Adrenal gland (tissue), 12 donors: Measurements from ENCODE around the gene DCD. TPM values are rescaled to one million over a fixed set of nuclear protein-coding genes. Genes with fewer than 3 reads are reported as not detected.

Experiments used
- DNase-seq, 7 donors: peaks; one replicate each; pipeline ENCODE4 v3.0.0-alpha.2; 2019 to 2020
- H3K27ac ChIP-seq, 5 donors: fragments of 200-600 bp; sonication (generic) in 4 of 5; 1 replicate in 3 of 5; 2 replicates in 2 of 5; pipeline versions ENCODE4 v1.5.1 to v1.8.0; 2016 to 2020; ENCODE audit warnings: mild to moderate bottlenecking in 1 of 5
- H3K27me3 ChIP-seq: fragments of 200-600 bp; 2 replicates; pipeline ENCODE4 v1.8.0; 2021
- H3K36me3 ChIP-seq, 2 donors: fragments of 200-600 bp; replicated peaks in 1 of 2; 1 replicate in 1 of 2; 2 replicates in 1 of 2; pipeline versions ENCODE4 v1.5.1 to v1.8.0; 2018 to 2022
- H3K4me1 ChIP-seq, 2 donors: fragments of 200-600 bp; replicated peaks in 1 of 2; 1 replicate in 1 of 2; 2 replicates in 1 of 2; pipeline versions ENCODE4 v1.5.1 to v1.8.0; 2018 to 2021
- H3K4me3 ChIP-seq, 4 donors: fragments of 200-600 bp; sonication (generic) in 3 of 4; one replicate each; pipeline ENCODE4 v1.5.1; 2016 to 2018
- H3K9me3 ChIP-seq, 3 donors: fragments of 200-600 bp; sonication (generic) in 1 of 3; replicated peaks in 1 of 3; 1 replicate in 2 of 3; 2 replicates in 1 of 3; pipeline versions ENCODE4 v1.5.1 to v1.8.0; 2016 to 2021
- CTCF ChIP-seq, 6 experiments: fragments of 450-650 bp in 4 of 6; fragments of 200-600 bp in 2 of 6; sonication (generic) in 1 of 6; IDR thresholded peaks; 1 replicate in 5 of 6; 2 replicates in 1 of 6; pipeline versions ENCODE4 v1.5.1 to v1.8.0; 2016 to 2021; ENCODE audit warnings: antibody characterized with exemption in 6 of 6, mild to moderate bottlenecking in 2 of 6, moderate library complexity in 1 of 6
- POLR2A ChIP-seq, 2 donors: fragments of 450-650 bp; IDR thresholded peaks; one replicate each; pipeline ENCODE4 v1.6.1; 2017; ENCODE audit warnings: antibody characterized with exemption in 2 of 2, mild to moderate bottlenecking in 2 of 2, moderate library complexity in 1 of 2
- WGBS, 4 donors: extraction: QIAGEN DNeasy Blood & Tissue Kit in 2 of 4; methylation state at CpG; one replicate each; pipeline versions ENCODE4 v1.1.5 to v1.1.7; 2013 to 2017; 5-methylcytosine and 5-hydroxymethylcytosine counted together
- intact Hi-C, 2 donors: fragments of 100-400 bp; cut with DNase I; formaldehyde crosslinking; loops; one replicate each; pipeline versions ENCODE4 v1.14.1 to v1.15.0; 2022 to 2023
- polyA plus RNA-seq, 3 donors: library from polyadenylated mRNA; stranded (reverse); fragments of 200-250 nt in 2 of 3; fragments of 350-450 nt in 1 of 3; fragmentation: Illumina TruSeq in 1 of 3; extraction: RNeasy Lipid Tissue Mini Kit (QIAGEN cat#74804) in 1 of 3; gene quantifications; one replicate each; pipeline ENCODE4 v1.2.3, GENCODE V29; 2013 to 2014
- total RNA-seq, 9 donors: library from RNA; depleted of rRNA in 4 of 9; stranded (reverse); fragments of >200 nt in 4 of 9; fragments of 120-200 nt in 1 of 9; fragmentation: NEBNext Ultra II Directional in 1 of 9; extraction: Animal tissue kit (Norgen Biotek cat#: 25700) in 1 of 9; gene quantifications; one replicate each; pipeline versions ENCODE4 v1.1.0 to v1.2.4, GENCODE V29; 2013 to 2023
- donor health status: healthy with polysubstance abuse.
- donor health status: Bipolar disorder and iron deficiency.
- donor health status: DM: yes; HTN: yes; CAD: no.
- donor health status: DM: no; HTN: no; CAD: no.
- donor health status: DM: no; HTN: no; CAD: no.
- donor health status: DM: yes; HTN: yes; CAD: no.

Gene DCD
- total and polyA plus RNA-seq, 12 donors, result not detected

DNA sequence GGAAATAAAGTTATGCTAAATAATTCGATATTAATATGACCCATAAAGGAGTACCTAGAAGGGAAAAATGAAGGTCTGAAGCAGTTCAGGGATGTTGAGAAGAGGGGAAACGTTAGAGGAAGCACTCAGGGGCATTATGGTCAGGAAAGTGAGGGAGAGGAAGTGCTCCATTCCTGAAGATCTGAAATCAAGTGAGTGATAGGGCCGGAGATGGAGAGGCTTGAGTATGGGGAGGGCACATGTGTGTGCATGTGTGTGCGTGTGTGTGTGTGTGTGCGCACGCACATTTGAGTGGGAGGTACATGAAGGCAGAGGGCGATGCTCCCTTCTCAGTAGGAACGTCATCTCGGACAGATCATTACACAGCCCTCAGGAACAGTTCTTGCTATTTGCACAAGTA is 4.9 kb upstream of the DCD start:
- WGBS, 4 donors, result 63 to 81% (median 70%) methylated on average over 9 of the region's 9 CpGs
- intact Hi-C loops, result no loop called here
- Histone ChIP-seq H3K4me3 (no peak overlapping the region), H3K36me3 (no peaks in the 10 kb centered on the region), H3K9me3 (no peaks in the 10 kb centered on the region), H3K27ac (no peak overlapping the region), H3K4me1 (no peaks in the 10 kb centered on the region), H3K27me3 (peaks cover 3% of the 10 kb centered on the region)
- TF ChIP-seq POLR2A (IDR thresholded peaks at IDR 0.05) (no peak), CTCF (IDR thresholded peaks at IDR 0.05) (no peak)
- DNase-seq, result no peak

DNA sequence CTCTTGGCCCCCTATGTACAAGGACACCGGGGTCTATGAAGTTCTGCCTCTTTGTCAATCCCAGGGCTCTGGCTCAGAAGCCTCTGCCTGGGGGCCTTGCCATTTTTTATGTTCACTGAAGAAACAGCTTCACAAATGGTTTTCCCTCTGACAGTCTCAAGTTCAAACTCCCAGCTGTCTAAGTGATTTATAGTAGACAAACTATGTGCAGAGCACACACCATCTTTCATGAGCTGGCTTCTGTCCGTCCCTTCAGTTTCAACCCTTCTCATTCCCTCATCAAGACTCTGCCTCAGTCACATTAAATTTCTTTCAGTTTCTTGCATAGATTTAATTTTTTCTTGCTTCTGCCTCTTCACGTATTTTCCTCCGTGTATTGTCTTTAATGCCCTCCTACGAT is 2.7 kb upstream of the DCD start:
- Histone ChIP-seq H3K27ac (no peak overlapping the region), H3K9me3 (no peaks in the 10 kb centered on the region), H3K36me3 (no peaks in the 10 kb centered on the region), H3K4me1 (no peaks in the 10 kb centered on the region), H3K27me3 (no peaks in the 10 kb centered on the region), H3K4me3 (no peak overlapping the region)
- intact Hi-C loops, result no loop called here
- no peak for DNase-seq
- 52 to 63% (median 60%) methylated on average over 5 of the region's 5 CpGs for whole genome bisulfite sequencing, 4 donors
- TF ChIP-seq CTCF (IDR thresholded peaks at IDR 0.05) (no peak), POLR2A (IDR thresholded peaks at IDR 0.05) (no peak)

- intact Hi-C loops, result no loop called here
- WGBS, 4 donors, result 41 to 46% (median 44%) methylated on average over 4 of the region's 4 CpGs
Measured at GRCh38 chr12:54650409-54650808, 2.2 kb upstream of the DCD start.

DNA sequence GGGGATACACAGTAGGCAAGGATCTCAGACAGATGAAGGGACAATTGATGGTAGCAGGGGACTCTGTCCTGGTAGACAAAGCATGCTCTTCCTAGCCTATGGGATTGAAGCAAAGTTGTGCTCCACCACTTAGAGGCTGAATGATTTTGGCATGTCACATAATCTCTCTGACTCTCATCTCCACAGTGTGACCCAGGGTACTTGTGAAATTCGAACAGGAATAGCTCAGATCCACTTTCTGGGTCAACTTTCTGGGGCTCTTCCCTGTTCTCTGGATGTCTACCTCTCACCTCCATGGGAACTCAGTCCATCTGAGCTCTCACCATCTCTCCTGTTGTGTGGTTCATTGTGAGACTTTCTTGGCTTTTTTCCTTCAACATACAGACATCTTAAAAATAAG is 1.7 kb upstream of the DCD start:
- DNase-seq, result no peak
- WGBS, 4 donors, result 54 to 82% (median 65%) methylated on average over 1 of the region's 1 CpG
- intact Hi-C loops, result no loop called here
- no peaks in the 10 kb centered on the region for H3K36me3 ChIP-seq
- H3K4me1 ChIP-seq, result no peaks in the 10 kb centered on the region
- H3K4me3 ChIP-seq, result no peak overlapping the region
- no peaks in the 10 kb centered on the region for H3K9me3 ChIP-seq
- H3K27me3 ChIP-seq, result no peaks in the 10 kb centered on the region
- no peak overlapping the region for H3K27ac ChIP-seq
- TF ChIP-seq CTCF (IDR thresholded peaks at IDR 0.05) (no peak), POLR2A (IDR thresholded peaks at IDR 0.05) (no peak)

More at GRCh38 chr12:54650409-54650808, 2.2 kb upstream of the DCD start:
- Histone ChIP-seq H3K27ac (no peak overlapping the region), H3K9me3 (no peaks in the 10 kb centered on the region), H3K27me3 (no peaks in the 10 kb centered on the region), H3K36me3 (no peaks in the 10 kb centered on the region), H3K4me3 (no peak overlapping the region), H3K4me1 (no peaks in the 10 kb centered on the region)
- no peak for TF ChIP-seq CTCF (IDR thresholded peaks at IDR 0.05)
- TF ChIP-seq POLR2A (IDR thresholded peaks at IDR 0.05), result no peak
- DNase-seq, result no peak
